Eye (tissue), 1 donor: ENCODE data around the gene MSH6.

Experiments used
- DNase-seq: peaks from one replicate; pipeline ENCODE4 v3.0.0-alpha.2; 2015

MSH6 gene

GRCh38 chr2:47783486-47784351 is 774 bp downstream of the MSH6 start:
- peak; percentile 89 for DNase-seq

- no peak for DNase-seq
Observed at GRCh38 chr2:47784352-47784851, 1.5 kb downstream of the MSH6 start.

- no peak for DNase-seq
Observed at GRCh38 chr2:47785986-47786385, 3.0 kb downstream of the MSH6 start.

- DNase-seq, result no peak
Observed at GRCh38 chr2:47796090-47796697, 13.2 kb downstream of the MSH6 start.

GRCh38 chr2:47798631-47799030 is 15.7 kb downstream of the MSH6 start:
- no peak for DNase-seq

GRCh38 chr2:47799031-47799609 is 16.2 kb downstream of the MSH6 start:
- DNase-seq, result no peak

GRCh38 chr2:47801118-47801517 is 18.2 kb downstream of the MSH6 start:
- no peak for DNase-seq

- DNase-seq, result no peak
Observed at GRCh38 chr2:47803363-47803762, 20.4 kb downstream of the MSH6 start.

GRCh38 chr2:47803770-47804169 is 20.8 kb downstream of the MSH6 start:
- DNase-seq, result no peak

- no peak for DNase-seq
Observed at GRCh38 chr2:47805850-47806249, 22.9 kb downstream of the MSH6 start.

- no peak for DNase-seq
Observed at GRCh38 chr2:47808614-47809013, 25.7 kb downstream of the MSH6 start.

- DNase-seq, result no peak
Observed at GRCh38 chr2:47809903-47810302, 27.0 kb downstream of the MSH6 start.

- DNase-seq, result no peak
Observed at GRCh38 chr2:47810850-47811249, 27.9 kb downstream of the MSH6 start.

- no peak for DNase-seq
Observed at GRCh38 chr2:47811668-47812067, 28.7 kb downstream of the MSH6 start.

GRCh38 chr2:47815764-47816163 is 32.8 kb downstream of the MSH6 start:
- no peak for DNase-seq

GRCh38 chr2:47818777-47819176 is 35.8 kb downstream of the MSH6 start:
- DNase-seq, result no peak

GRCh38 chr2:47819834-47820233 is 36.9 kb downstream of the MSH6 start:
- no peak for DNase-seq

- DNase-seq, result no peak
Observed at GRCh38 chr2:47822518-47822917, 39.6 kb downstream of the MSH6 start.

- DNase-seq, result no peak
Observed at GRCh38 chr2:47833516-47833968, 50.6 kb downstream of the MSH6 start.

GRCh38 chr2:47838249-47838648 is 55.3 kb downstream of the MSH6 start:
- DNase-seq, result no peak

GRCh38 chr2:47838686-47839085 is 55.7 kb downstream of the MSH6 start:
- DNase-seq, result no peak

- DNase-seq, result no peak
Observed at GRCh38 chr2:47842846-47843245, 59.9 kb downstream of the MSH6 start.

- no peak for DNase-seq
Observed at GRCh38 chr2:47843407-47843806, 60.5 kb downstream of the MSH6 start.

GRCh38 chr2:47844162-47844561 is 61.2 kb downstream of the MSH6 start:
- no peak for DNase-seq
